ENCODE results near the gene HOXB1. TPM values are rescaled to one million over a fixed set of nuclear protein-coding genes. Genes with fewer than 3 reads are reported as not detected.
A peak's percentile ranks its signal among the peaks of the same experiment; 100 is the strongest.

Gene HOXB1
- not detected in 2 replicates for total RNA-seq
- polyA plus RNA-seq: not detected in 2 replicates
- polyA plus RNA-seq (2011; cell fraction: cytosol; rRNA removed): not detected in 2 replicates
- not detected in 2 replicates for polyA plus RNA-seq (2011; cell fraction: nucleus; rRNA removed)
- polyA plus RNA-seq (2012): not detected in 2 replicates
- polyA minus RNA-seq: not detected in 2 replicates
- polyA minus RNA-seq (2011; cell fraction: cytosol; rRNA and poly(A)+ RNA removed): not detected
- 0.19 TPM in 1 of 2 replicates, not detected in the other for polyA minus RNA-seq (2011; cell fraction: nucleus; rRNA and poly(A)+ RNA removed)
- Bru-seq, nascent RNA: not detected
- not detected for BruChase-seq, experiment 1, labeled RNA remaining after a 6-hour chase
- BruChase-seq, experiment 2, labeled RNA remaining after a 2-hour chase: not detected
- long read RNA-seq: 0 reads

DNA sequence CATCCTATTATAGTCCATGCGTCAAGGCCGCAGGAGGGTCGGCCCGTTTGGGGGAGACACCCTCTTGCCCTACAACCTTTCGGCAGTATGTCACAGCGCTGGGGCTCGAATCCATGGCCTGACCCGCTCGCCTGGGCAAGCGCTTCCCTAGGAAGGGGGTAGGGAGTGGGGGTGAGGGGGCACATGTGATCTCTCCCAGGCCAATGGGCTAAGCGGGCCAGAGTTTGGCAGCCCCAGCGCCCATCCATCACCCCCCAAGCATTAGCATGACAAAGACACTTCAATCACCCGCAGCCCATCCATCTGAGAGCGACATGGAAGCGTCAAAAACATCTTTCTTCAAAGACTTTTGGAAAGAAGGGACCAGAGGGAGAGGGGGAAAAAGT, at the start of gene HOXB1:
HOXB1 (minus strand) TSS at position 125 of the 386 bp plus-strand sequence; CDS start at position 18, 107 bp downstream.
- no peak within 1 kb of the TSS for H2AFZ ChIP-seq (ENCODE audit: low read depth, low read length)
- H3K27me3 ChIP-seq (ENCODE audit: control insufficient read depth in 2 of 2, insufficient read depth in 2 of 2, low read length in 2 of 2): peaks cover 13 to 18% of the 10 kb centered on the region in 2 experiments
- FAIRE-seq: no peak

DNA sequence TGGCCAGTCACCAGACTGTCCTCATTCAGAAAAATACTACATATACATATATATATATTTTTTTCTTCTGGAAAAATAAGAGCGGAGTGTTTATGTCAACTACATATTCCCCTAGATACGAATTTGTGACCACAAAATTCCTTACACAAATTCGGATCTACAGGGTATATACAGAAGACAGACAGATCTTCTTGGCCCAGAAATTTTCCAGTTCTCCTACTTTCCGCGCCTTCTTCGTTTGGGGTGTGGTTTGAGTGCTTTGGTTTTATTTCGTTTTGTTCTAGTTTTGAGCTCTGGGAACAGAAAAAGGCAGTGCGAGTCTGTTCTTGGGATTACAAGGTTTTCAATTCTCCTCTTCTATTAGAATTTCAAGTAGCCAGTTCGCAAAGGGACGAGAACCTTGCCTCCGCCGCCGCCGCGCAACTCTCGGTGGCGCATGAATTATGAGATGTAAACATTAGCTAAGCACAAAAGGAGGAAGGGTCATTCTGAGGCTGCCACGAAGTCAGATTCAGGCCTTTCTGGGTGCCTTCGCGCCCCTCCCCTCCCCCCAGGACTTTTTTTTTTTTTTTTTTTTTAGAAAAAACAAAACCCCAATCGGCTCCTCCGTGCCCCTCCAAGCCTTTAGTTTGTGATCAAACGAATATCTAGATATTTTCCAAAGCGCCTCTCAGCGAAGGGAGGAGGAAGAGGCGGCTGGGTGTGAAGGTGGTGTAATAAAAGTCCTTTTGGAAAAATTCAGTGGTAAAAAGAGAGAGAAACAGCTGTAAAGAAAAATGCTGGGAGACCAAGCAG, 49.1 kb upstream of the HOXB1 start:
- H2AFZ ChIP-seq (ENCODE audit: low read depth, low read length): no peak overlapping the region
- intact Hi-C loops (cut with micrococcal nuclease) (loop anchor here (1.0 kb wide), 1 partner anchor 36 kb away; no protein-coding TSS in a partner anchor), dilution Hi-C loops (cut with MboI; ENCODE audit: extremely low pct_ligation_motif_present, low sequenced_read_pairs) (no loop called here)
- peak overlapping the region; percentile 71 for H3K27ac ChIP-seq (ENCODE audit: insufficient read depth, low read depth, low read length)
- peak overlapping the region; percentile 89 for H3K4me2 ChIP-seq (ENCODE audit: insufficient read depth, low read length)
- peaks cover 53% of the 10 kb centered on the region for H3K4me1 ChIP-seq (ENCODE audit: control insufficient read depth, extremely low read depth, insufficient read depth, low read length)
- no peaks in the 10 kb centered on the region for H3K27me3 ChIP-seq (ENCODE audit: control insufficient read depth in 2 of 2, insufficient read depth in 2 of 2, low read length in 2 of 2)
- FAIRE-seq (no peak), DNase-seq (ENCODE audit: low read depth, low spot score) (peak; percentile 79)
- TF ChIP-seq, protein P1, sequence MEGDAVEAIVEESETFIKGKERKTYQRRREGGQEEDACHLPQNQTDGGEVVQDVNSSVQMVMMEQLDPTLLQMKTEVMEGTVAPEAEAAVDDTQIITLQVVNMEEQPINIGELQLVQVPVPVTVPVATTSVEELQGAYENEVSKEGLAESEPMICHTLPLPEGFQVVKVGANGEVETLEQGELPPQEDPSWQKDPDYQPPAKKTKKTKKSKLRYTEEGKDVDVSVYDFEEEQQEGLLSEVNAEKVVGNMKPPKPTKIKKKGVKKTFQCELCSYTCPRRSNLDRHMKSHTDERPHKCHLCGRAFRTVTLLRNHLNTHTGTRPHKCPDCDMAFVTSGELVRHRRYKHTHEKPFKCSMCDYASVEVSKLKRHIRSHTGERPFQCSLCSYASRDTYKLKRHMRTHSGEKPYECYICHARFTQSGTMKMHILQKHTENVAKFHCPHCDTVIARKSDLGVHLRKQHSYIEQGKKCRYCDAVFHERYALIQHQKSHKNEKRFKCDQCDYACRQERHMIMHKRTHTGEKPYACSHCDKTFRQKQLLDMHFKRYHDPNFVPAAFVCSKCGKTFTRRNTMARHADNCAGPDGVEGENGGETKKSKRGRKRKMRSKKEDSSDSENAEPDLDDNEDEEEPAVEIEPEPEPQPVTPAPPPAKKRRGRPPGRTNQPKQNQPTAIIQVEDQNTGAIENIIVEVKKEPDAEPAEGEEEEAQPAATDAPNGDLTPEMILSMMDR (IDR thresholded peaks at IDR 0.05; ENCODE audit: extremely low read depth in 1 of 2, insufficient read depth in 1 of 2, low read depth in 1 of 2, low read length in 2 of 2): no peak
- TF ChIP-seq GATA2 (IDR thresholded peaks at IDR 0.05; ENCODE audit: insufficient read depth, insufficient read length, low read depth, low read length): no peak
- no peak for TF ChIP-seq MYC (IDR thresholded peaks at IDR 0.05; ENCODE audit: low read depth, low read length)
- no peak for TF ChIP-seq POLR2AphosphoS5 (IDR thresholded peaks at IDR 0.05; ENCODE audit: insufficient read depth, low read depth, low read length)
- no peak for TF ChIP-seq EZH2 (IDR thresholded peaks at IDR 0.05; ENCODE audit: borderline replicate concordance, low read depth, low read length, severe bottlenecking)
- TF ChIP-seq POLR2A (IDR thresholded peaks at IDR 0.05; ENCODE audit: low read depth, low read length): no peak
- TF ChIP-seq, protein P2, sequence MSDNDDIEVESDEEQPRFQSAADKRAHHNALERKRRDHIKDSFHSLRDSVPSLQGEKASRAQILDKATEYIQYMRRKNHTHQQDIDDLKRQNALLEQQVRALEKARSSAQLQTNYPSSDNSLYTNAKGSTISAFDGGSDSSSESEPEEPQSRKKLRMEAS (IDR thresholded peaks at IDR 0.05; ENCODE audit: insufficient read depth, insufficient read length): no peak
- TF ChIP-seq FOS (IDR thresholded peaks at IDR 0.05; ENCODE audit: borderline replicate concordance, insufficient read depth, low read length): no peak
- TF ChIP-seq JUN (IDR thresholded peaks at IDR 0.05; ENCODE audit: borderline replicate concordance, insufficient read depth, insufficient read length, low read depth): no peak
- no peaks in the 10 kb centered on the region for H3K9me3 ChIP-seq (replicated peaks; ENCODE audit: control insufficient read depth, insufficient read depth, low read length)
- no peaks in the 10 kb centered on the region for H3K9me1 ChIP-seq (replicated peaks; ENCODE audit: control insufficient read depth, extremely low read depth, insufficient read depth, low read length)
- BruUV-seq (replicated peaks): no TSS peak
- CTCF ChIA-PET: interaction anchor here (0.9 to 1.2 kb wide), 4 partner anchors 13 to 321 kb away, joined by 3 to 6 read pairs (median 4); no protein-coding TSS in a partner anchor
- peaks cover 0 to 2% of the 10 kb centered on the region in 2 experiments for H3K36me3 ChIP-seq (ENCODE audit: control insufficient read depth in 2 of 2, extremely low read depth in 1 of 2, insufficient read depth in 2 of 2, low read length in 2 of 2)
- no peaks in the 10 kb centered on the region for H4K20me1 ChIP-seq (replicated peaks; ENCODE audit: control insufficient read depth, extremely low read depth, insufficient read depth, low read length)
- H3K4me3 ChIP-seq (replicated peaks in 1 of 3; ENCODE audit: insufficient read depth in 1 of 3, low read depth in 1 of 3, low read length in 3 of 3): peak overlapping the region; percentile 14 to 67 (median 20)
- POLR2A ChIA-PET: interaction anchor here (0.7 to 1.0 kb wide), 3 partner anchors 13 to 366 kb away, joined by 3 to 6 read pairs (median 3); no protein-coding TSS in a partner anchor
- peaks cover 91% of the 10 kb centered on the region for H3K79me2 ChIP-seq (ENCODE audit: control insufficient read depth, insufficient read depth, low read length)
- peak overlapping the region; percentile 55 for H3K9ac ChIP-seq (replicated peaks; ENCODE audit: extremely low read depth, insufficient read depth, low read length)

More for the DNA sequence above, at the start of gene HOXB1:
- DNase-seq (ENCODE audit: low read depth, low spot score): no peak
- dilution Hi-C loops (cut with MboI; ENCODE audit: extremely low pct_ligation_motif_present, low sequenced_read_pairs): no loop called here
- intact Hi-C loops (cut with micrococcal nuclease): no loop called here
- Histone ChIP-seq H3K79me2 (ENCODE audit: control insufficient read depth, insufficient read depth, low read length) (no peaks in the 10 kb centered on the region), H3K9me1 (replicated peaks; ENCODE audit: control insufficient read depth, extremely low read depth, insufficient read depth, low read length) (no peaks in the 10 kb centered on the region), H3K9ac (replicated peaks; ENCODE audit: extremely low read depth, insufficient read depth, low read length) (no peak within 1 kb of the TSS), H4K20me1 (replicated peaks; ENCODE audit: control insufficient read depth, extremely low read depth, insufficient read depth, low read length) (no peaks in the 10 kb centered on the region), H3K4me1 (ENCODE audit: control insufficient read depth, extremely low read depth, insufficient read depth, low read length) (no peaks in the 10 kb centered on the region), H3K4me3 (replicated peaks in 1 of 3; ENCODE audit: insufficient read depth in 1 of 3, low read depth in 1 of 3, low read length in 3 of 3) (no peak within 1 kb of the TSS), H3K36me3 (ENCODE audit: control insufficient read depth in 2 of 2, extremely low read depth in 1 of 2, insufficient read depth in 2 of 2, low read length in 2 of 2) (no peaks in the 10 kb centered on the region), H3K9me3 (replicated peaks; ENCODE audit: control insufficient read depth, insufficient read depth, low read length) (no peaks in the 10 kb centered on the region), H3K27ac (ENCODE audit: insufficient read depth, low read depth, low read length) (no peak within 1 kb of the TSS), H3K4me2 (ENCODE audit: insufficient read depth, low read length) (no peak within 1 kb of the TSS)
- POLR2A ChIA-PET: no interaction called here
- CTCF ChIA-PET: no interaction called here
- no peak for TF ChIP-seq MYC (IDR thresholded peaks at IDR 0.05; ENCODE audit: low read depth, low read length)
- TF ChIP-seq, protein P2 (IDR thresholded peaks at IDR 0.05; ENCODE audit: insufficient read depth, insufficient read length): no peak
- BruUV-seq (replicated peaks): no TSS peak
